GM12873 (cell line): ENCODE measurements around the gene CD19.

ENCODE experiments used
- CTCF ChIP-seq: IDR thresholded peaks from 2 replicates; pipeline ENCODE4 v1.5.1; 2012; ENCODE audit warnings: low read depth, mild to moderate bottlenecking, moderate library complexity, low read length, control low read depth; ENCODE audit not compliant: insufficient read depth; ENCODE audit errors: missing control alignments

The CD19 gene

GRCh38 chr16:28931801-28932225, at the start of gene CD19:
TSS of gene CD19 (plus strand) at chr16:28931971. CDS start at chr16:28932001, 30 bp downstream.
- no peak for TF ChIP-seq CTCF

- no peak for TF ChIP-seq CTCF
These were observed 49.1 kb upstream of the CD19 start for GRCh38 chr16:28882551-28883160.

GRCh38 chr16:28883221-28883996, 48.4 kb upstream of the CD19 start:
- no peak for TF ChIP-seq CTCF

GRCh38 chr16:28884045-28884444, 47.7 kb upstream of the CD19 start:
- TF ChIP-seq CTCF, result no peak

GRCh38 chr16:28886945-28887344, 44.8 kb upstream of the CD19 start:
- no peak for TF ChIP-seq CTCF

- TF ChIP-seq CTCF, result no peak
These were observed 39.5 kb upstream of the CD19 start for GRCh38 chr16:28891964-28892890.

- TF ChIP-seq CTCF, result no peak
These were observed 38.5 kb upstream of the CD19 start for GRCh38 chr16:28893291-28893690.
